ENCODE measurements around the gene KDM4B.
"Not testable (repeated sequence)": the region's sequence is repeated elsewhere in the genome, so short reads cannot be mapped to it uniquely, and the experiment has no call there.

The KDM4B gene

GRCh38 chr19:5154799-5155426, 186.0 kb downstream of the KDM4B start:
- DNase-seq = no peak

GRCh38 chr19:5155586-5156210, 186.8 kb downstream of the KDM4B start:
- DNase-seq = no peak

- DNase-seq = no peak
These were observed 187.5 kb downstream of the KDM4B start for GRCh38 chr19:5156231-5156986.

GRCh38 chr19:5157186-5157585, 188.3 kb downstream of the KDM4B start:
- DNase-seq = no peak

- not testable (repeated sequence) for DNase-seq
These were observed 189.7 kb downstream of the KDM4B start for GRCh38 chr19:5158549-5159134.

GRCh38 chr19:5160158-5160795, 191.4 kb downstream of the KDM4B start:
- not testable (repeated sequence) for DNase-seq

GRCh38 chr19:5164845-5165696, 196.2 kb downstream of the KDM4B start:
- DNase-seq = not testable (repeated sequence)

GRCh38 chr19:5165697-5166019, 196.7 kb downstream of the KDM4B start:
- DNase-seq = no peak

GRCh38 chr19:5166262-5166661, 197.3 kb downstream of the KDM4B start:
- DNase-seq = no peak

GRCh38 chr19:5170329-5170745, 201.4 kb downstream of the KDM4B start:
- DNase-seq = peak; percentile 55

GRCh38 chr19:5171711-5172110, 202.8 kb downstream of the KDM4B start:
- no peak for DNase-seq

- DNase-seq = no peak
These were observed 204.1 kb downstream of the KDM4B start for GRCh38 chr19:5172859-5173630.

- no peak for DNase-seq
These were observed 205.1 kb downstream of the KDM4B start for GRCh38 chr19:5173993-5174392.

GRCh38 chr19:5177745-5178450, 209.0 kb downstream of the KDM4B start:
- no peak for DNase-seq

- DNase-seq = no peak
These were observed 209.9 kb downstream of the KDM4B start for GRCh38 chr19:5178841-5179240.

- no peak for DNase-seq
These were observed 210.3 kb downstream of the KDM4B start for GRCh38 chr19:5179256-5179655.

GRCh38 chr19:5181329-5181728, 212.4 kb downstream of the KDM4B start:
- DNase-seq = no peak

- DNase-seq = no peak
These were observed 213.8 kb downstream of the KDM4B start for GRCh38 chr19:5182751-5183150.

GRCh38 chr19:5183616-5184015, 214.7 kb downstream of the KDM4B start:
- DNase-seq = no peak

GRCh38 chr19:5184930-5185329, 216.0 kb downstream of the KDM4B start:
- no peak for DNase-seq

All from stimulated activated CD4-positive, alpha-beta T cell treated with anti-CD3 and anti-CD28 coated beads, Interleukin-4, amount 100 ng/mL, for 1 hour (primary cell).